ENCODE results near the gene NEURL2. TPM values are rescaled to one million over a fixed set of nuclear protein-coding genes. Genes with fewer than 3 reads are reported as not detected.
A peak's percentile ranks its signal among the peaks of the same experiment; 100 is the strongest.

The NEURL2 gene
- total RNA-seq, 1 donor from 2014 or later, result 6.4 TPM

DNA sequence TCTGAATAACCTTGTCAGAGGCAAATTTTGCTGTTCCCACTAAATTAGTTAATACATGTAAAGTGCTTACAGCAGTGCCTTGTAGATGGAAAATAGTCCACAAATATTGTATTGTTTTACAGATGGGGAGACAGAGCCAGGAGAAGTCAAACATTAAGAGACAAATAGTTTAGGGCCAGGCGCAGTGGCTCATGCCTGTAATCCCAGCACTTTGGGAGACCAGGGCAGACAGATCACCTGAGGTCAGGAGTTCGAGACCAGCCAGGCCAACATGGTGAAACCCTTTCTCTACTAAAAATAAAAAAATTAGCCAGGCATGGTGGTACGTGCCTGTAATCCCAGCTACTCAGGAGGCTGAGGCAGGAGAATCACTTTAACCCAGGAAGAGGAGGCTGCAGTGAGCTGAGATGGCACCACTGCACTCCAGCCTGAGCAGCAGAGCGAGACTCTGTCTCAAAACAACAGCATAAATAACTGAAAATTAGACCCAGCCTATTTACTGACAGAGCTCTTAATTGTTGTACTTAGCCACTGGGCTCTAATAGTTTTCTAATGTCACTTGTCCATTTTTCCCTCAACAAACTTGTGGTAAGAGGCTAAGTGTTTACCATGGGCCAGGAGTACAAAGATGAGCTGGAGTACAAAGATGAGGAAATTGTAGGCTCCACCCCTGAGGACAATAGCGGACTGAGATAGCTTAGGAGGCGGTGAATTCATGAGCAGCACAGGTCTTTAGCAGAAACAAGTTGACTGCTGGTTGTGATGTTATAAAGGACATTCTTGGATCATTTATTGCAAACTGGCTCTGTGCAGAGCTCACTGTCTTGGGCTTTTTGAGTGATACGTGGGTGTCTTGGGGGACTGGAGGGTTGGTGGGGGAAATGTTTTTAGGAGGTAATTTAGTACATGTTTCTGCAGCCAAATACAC is 27.2 kb downstream of the NEURL2 start:
- H3K9me3 Mint-ChIP-seq, result no peaks in the 10 kb centered on the region
- peak overlapping the region; percentile 64 for H3K27ac Mint-ChIP-seq

DNA sequence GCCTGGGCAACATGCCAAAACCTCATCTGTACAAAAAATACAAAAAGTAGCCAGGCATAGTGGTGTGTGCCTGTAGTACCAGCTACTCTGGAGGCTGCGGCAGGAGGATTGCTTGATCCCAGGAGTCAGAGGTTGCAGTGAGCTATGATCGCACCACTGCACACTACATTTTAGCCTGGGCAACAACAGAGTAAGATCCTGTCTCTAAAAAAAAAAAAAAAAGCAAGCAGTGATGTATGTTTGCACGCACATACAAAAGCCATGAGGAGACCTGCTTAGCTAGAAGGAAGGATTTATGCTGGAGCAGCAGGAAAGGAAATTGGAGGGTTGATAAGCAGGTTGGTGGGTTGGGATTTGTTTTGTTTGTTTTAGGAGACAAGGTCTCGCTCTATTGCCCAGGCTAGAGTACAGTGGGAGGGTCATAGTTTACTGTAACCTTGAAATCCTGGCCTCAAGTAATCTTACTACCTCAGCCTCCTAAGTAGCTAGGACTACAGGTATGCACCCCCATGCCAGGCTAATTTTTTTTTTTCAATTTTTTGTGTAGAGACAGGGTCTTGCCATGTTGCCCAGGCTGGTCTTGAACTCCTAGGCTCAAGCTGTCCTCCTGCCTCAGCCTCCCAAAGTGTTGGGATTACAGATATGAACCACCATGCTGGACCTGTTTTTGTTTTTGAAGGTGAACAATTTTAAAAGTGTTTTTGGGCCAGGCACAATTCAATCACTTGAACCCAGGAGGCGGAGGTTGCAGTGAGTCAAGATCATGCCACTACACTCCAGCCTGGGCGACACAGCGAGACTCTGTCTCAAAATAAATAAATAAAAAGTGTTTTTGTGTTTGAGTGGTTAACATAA is 29.6 kb downstream of the NEURL2 start:
- TF ChIP-seq CTCF (conservative IDR thresholded peaks at IDR 0.05), result no peak
- no peaks in the 10 kb centered on the region for H3K9me3 Mint-ChIP-seq
- no peak overlapping the region for H3K4me3 Mint-ChIP-seq
- peak overlapping the region; percentile 7 for H3K27ac Mint-ChIP-seq
- peaks cover 4% of the 10 kb centered on the region for H3K36me3 Mint-ChIP-seq
- DNase-seq (ENCODE audit: extremely low spot score, unreplicated experiment), result no peak
- H3K4me1 Mint-ChIP-seq (ENCODE audit: unreplicated experiment), result peaks cover 30% of the 10 kb centered on the region
- no peaks in the 10 kb centered on the region for H3K27me3 Mint-ChIP-seq

More for the DNA sequence above, 27.2 kb downstream of the NEURL2 start:
- no peak for TF ChIP-seq CTCF (conservative IDR thresholded peaks at IDR 0.05)
- DNase-seq (ENCODE audit: extremely low spot score, unreplicated experiment), result no peak
- no peaks in the 10 kb centered on the region for H3K27me3 Mint-ChIP-seq
- peaks cover 4% of the 10 kb centered on the region for H3K36me3 Mint-ChIP-seq
- H3K4me3 Mint-ChIP-seq, result no peak overlapping the region
- H3K4me1 Mint-ChIP-seq (ENCODE audit: unreplicated experiment), result peaks cover 14% of the 10 kb centered on the region

DNA sequence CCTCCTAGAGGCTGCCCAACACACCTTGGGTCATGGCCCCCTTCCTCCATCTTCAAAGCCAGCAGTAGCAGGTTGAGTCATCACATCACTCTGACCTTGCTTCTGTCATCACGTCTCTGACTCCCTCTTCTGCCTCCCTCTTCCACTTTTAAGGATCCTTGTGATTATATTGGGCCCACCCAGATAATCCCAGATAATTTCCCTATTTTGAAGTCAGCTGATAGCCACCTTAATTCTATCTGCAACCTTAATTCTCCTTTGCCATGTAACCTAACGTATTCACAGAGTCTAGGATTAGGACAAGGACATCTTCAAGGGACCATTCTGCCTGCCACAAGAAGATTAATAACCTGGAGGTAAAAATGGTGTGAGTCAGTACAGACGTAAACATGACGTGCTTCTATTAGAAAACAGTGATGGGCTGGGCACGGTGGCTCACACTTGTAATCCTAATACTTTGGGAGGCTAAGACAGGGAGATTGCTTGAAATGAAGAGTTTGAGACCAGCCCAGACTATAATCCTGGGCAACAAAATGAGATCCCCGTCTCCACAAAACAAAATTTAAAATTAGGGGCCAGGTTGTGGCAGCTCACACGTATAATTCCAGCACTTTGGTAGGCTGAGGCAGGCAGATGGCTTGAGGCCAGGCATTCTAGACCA is 30.3 kb downstream of the NEURL2 start:
- TF ChIP-seq CTCF (conservative IDR thresholded peaks at IDR 0.05), result no peak
- Mint-ChIP-seq H3K27ac (peak overlapping the region; percentile 7), H3K9me3 (no peaks in the 10 kb centered on the region), H3K4me3 (peak overlapping the region; percentile 27), H3K4me1 (ENCODE audit: unreplicated experiment) (peaks cover 31% of the 10 kb centered on the region), H3K36me3 (peaks cover 4% of the 10 kb centered on the region), H3K27me3 (no peaks in the 10 kb centered on the region)
- DNase-seq (ENCODE audit: extremely low spot score, unreplicated experiment), result no peak

- Mint-ChIP-seq H3K36me3 (peaks cover 4% of the 10 kb centered on the region), H3K4me3 (no peak overlapping the region), H3K4me1 (ENCODE audit: unreplicated experiment) (peaks cover 31% of the 10 kb centered on the region), H3K27ac (no peak overlapping the region), H3K9me3 (no peaks in the 10 kb centered on the region), H3K27me3 (no peaks in the 10 kb centered on the region)
- DNase-seq (ENCODE audit: extremely low spot score, unreplicated experiment), result no peak
- no peak for TF ChIP-seq CTCF (conservative IDR thresholded peaks at IDR 0.05)
Measured at GRCh38 chr20:45859916-45860315, 31.1 kb downstream of the NEURL2 start.

GRCh38 chr20:45857882-45858216 is 33.2 kb downstream of the NEURL2 start:
- H3K27ac Mint-ChIP-seq, result peak overlapping the region; percentile 90
- H3K4me1 Mint-ChIP-seq (ENCODE audit: unreplicated experiment), result peaks cover 25% of the 10 kb centered on the region
- no peaks in the 10 kb centered on the region for H3K27me3 Mint-ChIP-seq
- no peaks in the 10 kb centered on the region for H3K9me3 Mint-ChIP-seq
- H3K4me3 Mint-ChIP-seq, result peak overlapping the region; percentile 96
- TF ChIP-seq CTCF (conservative IDR thresholded peaks at IDR 0.05), result no peak
- no peaks in the 10 kb centered on the region for H3K36me3 Mint-ChIP-seq
- no peak for DNase-seq (ENCODE audit: extremely low spot score, unreplicated experiment)
